Measurements from ENCODE around the gene BPIFB2. TPM values are rescaled to one million over a fixed set of nuclear protein-coding genes. Genes with fewer than 3 reads are reported as not detected.
"Not testable (repeated sequence)": the region's sequence is repeated elsewhere in the genome, so short reads cannot be mapped to it uniquely, and the experiment has no call there.

BPIFB2 gene
- polyA plus RNA-seq, 4 donors, result not detected

- DNase-seq (ENCODE audit: low read depth in 4 of 4, low spot score in 3 of 4), result no peak
Measured at GRCh38 chr20:32970115-32970972, 37.2 kb upstream of the BPIFB2 start.

DNA sequence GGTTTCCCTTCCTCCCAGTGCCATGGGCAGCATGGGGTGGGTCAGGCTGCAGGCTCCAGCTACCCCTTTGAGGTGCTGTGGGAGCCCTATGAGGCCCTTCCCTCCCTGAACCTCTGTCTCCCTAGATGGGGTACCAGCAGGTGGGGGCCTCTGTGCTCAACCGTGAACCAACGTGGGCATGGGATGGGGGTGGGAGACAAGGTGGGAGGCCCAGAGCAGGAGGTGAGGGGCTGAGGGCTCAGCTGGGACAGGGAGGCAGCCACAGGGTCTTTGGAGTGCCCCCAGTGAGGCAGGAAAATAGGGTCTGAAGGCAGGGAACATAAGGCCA lies 36.6 kb upstream of the BPIFB2 start:
- no peak for DNase-seq (ENCODE audit: low read depth in 4 of 4, low spot score in 3 of 4)

DNA sequence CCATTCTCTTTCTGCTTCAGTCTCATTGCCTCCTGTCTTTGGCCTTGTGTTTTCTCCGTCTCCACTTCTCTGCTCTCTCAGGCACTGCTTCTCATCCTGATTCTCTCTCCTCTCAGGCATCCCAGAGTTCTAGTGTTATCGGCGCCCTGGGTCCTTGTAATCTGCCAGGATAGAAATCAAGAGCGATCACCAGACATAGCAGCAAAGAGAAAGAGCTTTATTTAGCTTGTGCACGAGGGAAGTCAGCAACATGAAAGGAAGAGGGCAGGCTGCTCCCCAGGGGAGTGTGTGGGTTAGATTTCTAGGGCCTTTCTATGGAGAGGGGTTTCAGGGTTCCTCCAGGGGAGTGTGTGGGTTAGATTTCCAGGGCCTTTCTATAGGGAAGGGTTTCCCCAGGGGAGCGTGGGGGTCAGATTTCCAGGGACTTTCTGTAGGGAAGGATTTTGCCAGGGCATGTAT lies 35.8 kb upstream of the BPIFB2 start:
- no peak for DNase-seq (ENCODE audit: low read depth in 4 of 4, low spot score in 3 of 4)

DNA sequence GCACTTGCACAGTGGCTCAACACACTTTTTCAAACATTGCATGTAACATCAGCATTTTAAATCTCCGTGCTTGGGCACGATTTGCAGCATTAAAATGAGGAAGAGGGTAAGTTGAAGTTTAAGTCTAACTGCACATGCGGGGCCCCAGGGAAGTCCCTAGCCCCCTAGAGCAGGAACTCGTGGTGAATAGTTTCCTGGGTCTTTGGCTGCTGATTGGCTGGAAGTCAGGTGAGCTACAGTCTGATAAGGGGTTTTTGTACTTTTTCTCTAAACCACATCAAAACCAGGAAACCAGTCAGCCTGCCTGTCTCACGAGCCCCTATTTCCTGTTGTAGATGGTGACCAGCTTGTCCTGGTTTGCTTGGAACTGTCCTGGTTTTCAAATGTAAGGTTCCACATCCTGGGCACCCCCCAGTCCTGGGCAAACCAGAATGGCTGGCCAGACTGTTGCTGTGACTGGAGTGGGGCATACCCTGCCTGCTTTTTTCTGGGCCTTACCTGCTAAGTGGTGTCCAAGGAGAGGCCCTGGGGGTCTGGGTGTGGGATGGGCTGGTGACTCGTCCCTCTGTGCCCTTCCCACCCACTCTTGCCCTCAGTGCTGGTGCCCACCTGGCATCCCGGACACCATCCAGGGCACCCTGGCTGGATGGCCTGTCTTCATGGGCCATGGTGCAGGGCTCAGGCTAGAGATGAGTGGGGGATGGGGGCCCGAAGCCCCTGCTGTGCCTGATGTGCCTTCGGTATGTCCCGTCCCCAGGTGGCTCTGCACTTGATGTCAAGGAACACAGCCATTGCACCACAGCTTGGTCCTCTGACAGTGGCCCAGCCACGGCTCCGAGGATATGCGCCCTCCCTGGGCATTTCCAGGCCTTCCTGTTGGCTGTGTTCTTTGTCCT lies 35.1 kb upstream of the BPIFB2 start:
- no peak for DNase-seq (ENCODE audit: low read depth in 4 of 4, low spot score in 3 of 4)

GRCh38 chr20:32973077-32973717 lies 34.3 kb upstream of the BPIFB2 start:
- DNase-seq (ENCODE audit: low read depth in 4 of 4, low spot score in 3 of 4), result no peak

DNA sequence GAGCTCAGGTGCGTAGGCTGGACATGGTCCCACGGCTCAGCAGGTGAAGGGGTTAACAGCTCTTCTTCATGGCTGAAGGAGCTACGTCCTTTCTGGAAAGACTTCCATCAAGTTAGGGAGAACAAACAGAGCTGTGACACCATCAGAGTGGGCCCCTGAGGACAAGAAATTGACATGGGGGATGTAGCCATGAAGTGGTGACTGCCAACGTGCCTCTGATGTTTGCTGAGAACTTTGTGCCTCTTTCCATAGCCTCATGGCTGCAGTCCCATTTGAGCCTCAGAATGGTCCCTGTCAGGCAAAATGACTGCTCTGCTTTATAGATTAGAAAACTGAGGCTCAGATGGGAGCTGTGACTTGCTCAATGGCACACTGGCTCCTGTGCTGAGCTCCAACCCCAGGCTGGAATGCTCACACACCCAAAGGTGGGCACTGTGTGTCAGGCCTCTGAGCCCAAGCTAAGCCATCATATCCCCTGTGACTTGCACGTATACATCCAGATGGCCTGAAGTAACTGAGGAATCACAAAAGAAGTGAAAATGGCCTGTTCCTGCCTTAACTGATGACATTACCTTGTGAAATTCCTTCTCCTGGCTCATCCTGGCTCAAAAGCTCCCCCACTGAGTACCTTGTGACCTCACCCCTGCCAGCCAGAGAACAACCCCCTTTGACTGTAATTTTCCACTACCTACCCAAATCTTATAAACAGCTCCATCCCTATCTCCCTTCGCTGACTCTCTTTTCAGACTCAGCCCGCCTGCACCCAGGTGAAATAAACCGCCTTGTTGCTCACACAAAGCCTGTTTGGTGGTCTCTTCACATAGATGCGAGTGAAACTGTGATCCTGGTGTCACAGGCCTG lies 33.1 kb upstream of the BPIFB2 start:
- DNase-seq (ENCODE audit: low read depth in 4 of 4, low spot score in 3 of 4), result not testable (repeated sequence)

GRCh38 chr20:32975121-32975520 lies 32.4 kb upstream of the BPIFB2 start:
- DNase-seq (ENCODE audit: low read depth in 4 of 4, low spot score in 3 of 4), result not testable (repeated sequence)

- no peak for DNase-seq (ENCODE audit: low read depth in 4 of 4, low spot score in 3 of 4)
Measured at GRCh38 chr20:32975698-32976674, 31.5 kb upstream of the BPIFB2 start.

- DNase-seq (ENCODE audit: low read depth in 4 of 4, low spot score in 3 of 4), result no peak
Measured at GRCh38 chr20:32976746-32977145, 30.8 kb upstream of the BPIFB2 start.

GRCh38 chr20:32977281-32978008 lies 30.1 kb upstream of the BPIFB2 start:
- no peak for DNase-seq (ENCODE audit: low read depth in 4 of 4, low spot score in 3 of 4)

DNA sequence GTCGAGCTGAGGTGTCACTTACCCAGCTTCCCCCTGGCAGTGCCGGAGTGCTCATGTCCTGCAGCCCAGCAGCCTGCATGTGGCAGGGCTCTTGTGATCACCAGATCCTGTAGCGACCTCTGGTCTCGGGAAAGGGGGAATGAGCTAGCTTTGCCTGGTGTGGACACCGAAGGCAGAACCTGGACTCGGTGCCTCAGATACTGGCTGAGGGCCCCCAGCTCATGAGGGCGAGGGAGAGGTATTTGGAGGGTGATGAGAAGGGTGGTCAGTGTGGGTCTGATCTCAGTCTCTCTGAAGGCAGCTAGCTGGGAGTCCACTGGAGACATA lies 29.5 kb upstream of the BPIFB2 start:
- no peak for DNase-seq (ENCODE audit: low read depth in 4 of 4, low spot score in 3 of 4)

- DNase-seq (ENCODE audit: low read depth in 4 of 4, low spot score in 3 of 4), result no peak
Measured at GRCh38 chr20:32979201-32979998, 28.1 kb upstream of the BPIFB2 start.

GRCh38 chr20:32980131-32980941 lies 27.2 kb upstream of the BPIFB2 start:
- no peak for DNase-seq (ENCODE audit: low read depth in 4 of 4, low spot score in 3 of 4)

GRCh38 chr20:32980990-32981389 lies 26.5 kb upstream of the BPIFB2 start:
- DNase-seq (ENCODE audit: low read depth in 4 of 4, low spot score in 3 of 4), result no peak

- peak in 3 of 4 donors; percentile 10 to 31 (median 12) for DNase-seq (ENCODE audit: low read depth in 4 of 4, low spot score in 3 of 4)
Measured at GRCh38 chr20:32982617-32983458, 24.7 kb upstream of the BPIFB2 start.

Measured in right renal pelvis (tissue), 4 donors.